ENCODE data around the gene BAG3.
A peak's percentile ranks its signal among the peaks of the same experiment; 100 is the strongest.

Gene BAG3

GRCh38 chr10:119650692-119651513 lies at the start of gene BAG3:
TSS of gene BAG3 (plus strand) at chr10:119651380. CDS start at chr10:119651676, 296 bp downstream.
- Histone ChIP-seq H3K4me1 (ENCODE audit: control insufficient read depth, insufficient read depth, low read length) (peaks cover 26% of the 10 kb centered on the region), H3K27me3 (ENCODE audit: control insufficient read depth in 1 of 2, insufficient read depth in 2 of 2, low read length in 2 of 2) (no peaks in the 10 kb centered on the region), H3K9ac (ENCODE audit: low read length in 2 of 2) (peak within 1 kb of the TSS; percentile 83 to 97), H3K4me3 (ENCODE audit: low read length in 2 of 2) (peak within 1 kb of the TSS; percentile 77 to 91), H3K9me3 (ENCODE audit: control insufficient read depth in 2 of 2, low read length in 2 of 2) (no peaks in the 10 kb centered on the region), H3K36me3 (ENCODE audit: control insufficient read depth in 2 of 2, insufficient read depth in 2 of 2, low read length in 2 of 2) (no peaks in the 10 kb centered on the region), H3K27ac (ENCODE audit: low read length) (peak within 1 kb of the TSS; percentile 99)

- no peak overlapping the region for H3K4me3 ChIP-seq (ENCODE audit: low read length in 2 of 2)
Observed at GRCh38 chr10:119602241-119603095, 48.7 kb upstream of the BAG3 start.

GRCh38 chr10:119604468-119604867 lies 46.7 kb upstream of the BAG3 start:
- no peak overlapping the region for H3K27ac ChIP-seq (ENCODE audit: low read length)
- H3K27me3 ChIP-seq (ENCODE audit: control insufficient read depth in 1 of 2, insufficient read depth in 2 of 2, low read length in 2 of 2): no peaks in the 10 kb centered on the region
- no peak overlapping the region for H3K9ac ChIP-seq (ENCODE audit: low read length in 2 of 2)
- no peaks in the 10 kb centered on the region for H3K36me3 ChIP-seq (ENCODE audit: control insufficient read depth in 2 of 2, insufficient read depth in 2 of 2, low read length in 2 of 2)
- peaks cover 7% of the 10 kb centered on the region for H3K4me1 ChIP-seq (ENCODE audit: control insufficient read depth, insufficient read depth, low read length)
- H3K4me3 ChIP-seq (ENCODE audit: low read length in 2 of 2): no peak overlapping the region
- H3K9me3 ChIP-seq (ENCODE audit: control insufficient read depth in 2 of 2, low read length in 2 of 2): no peaks in the 10 kb centered on the region

More at GRCh38 chr10:119602241-119603095, 48.7 kb upstream of the BAG3 start:
- Histone ChIP-seq H3K9ac (ENCODE audit: low read length in 2 of 2) (no peak overlapping the region), H3K27ac (ENCODE audit: low read length) (no peak overlapping the region), H3K4me1 (ENCODE audit: control insufficient read depth, insufficient read depth, low read length) (peaks cover 4% of the 10 kb centered on the region), H3K27me3 (ENCODE audit: control insufficient read depth in 1 of 2, insufficient read depth in 2 of 2, low read length in 2 of 2) (no peaks in the 10 kb centered on the region), H3K9me3 (ENCODE audit: control insufficient read depth in 2 of 2, low read length in 2 of 2) (no peaks in the 10 kb centered on the region), H3K36me3 (ENCODE audit: control insufficient read depth in 2 of 2, insufficient read depth in 2 of 2, low read length in 2 of 2) (no peaks in the 10 kb centered on the region)

GRCh38 chr10:119608316-119609155 lies 42.6 kb upstream of the BAG3 start:
- peaks cover 7% of the 10 kb centered on the region for H3K4me1 ChIP-seq (ENCODE audit: control insufficient read depth, insufficient read depth, low read length)
- H3K27ac ChIP-seq (ENCODE audit: low read length): no peak overlapping the region
- peak overlapping the region; percentile 49 to 54 for H3K4me3 ChIP-seq (ENCODE audit: low read length in 2 of 2)
- peak overlapping the region in 1 of 2 donors; percentile 62 for H3K9ac ChIP-seq (ENCODE audit: low read length in 2 of 2)
- H3K27me3 ChIP-seq (ENCODE audit: control insufficient read depth in 1 of 2, insufficient read depth in 2 of 2, low read length in 2 of 2): no peaks in the 10 kb centered on the region
- H3K36me3 ChIP-seq (ENCODE audit: control insufficient read depth in 2 of 2, insufficient read depth in 2 of 2, low read length in 2 of 2): no peaks in the 10 kb centered on the region
- H3K9me3 ChIP-seq (ENCODE audit: control insufficient read depth in 2 of 2, low read length in 2 of 2): no peaks in the 10 kb centered on the region

GRCh38 chr10:119609516-119609915 lies 41.7 kb upstream of the BAG3 start:
- Histone ChIP-seq H3K9ac (ENCODE audit: low read length in 2 of 2) (no peak overlapping the region), H3K27me3 (ENCODE audit: control insufficient read depth in 1 of 2, insufficient read depth in 2 of 2, low read length in 2 of 2) (no peaks in the 10 kb centered on the region), H3K9me3 (ENCODE audit: control insufficient read depth in 2 of 2, low read length in 2 of 2) (no peaks in the 10 kb centered on the region), H3K36me3 (ENCODE audit: control insufficient read depth in 2 of 2, insufficient read depth in 2 of 2, low read length in 2 of 2) (no peaks in the 10 kb centered on the region), H3K4me3 (ENCODE audit: low read length in 2 of 2) (no peak overlapping the region), H3K27ac (ENCODE audit: low read length) (no peak overlapping the region), H3K4me1 (ENCODE audit: control insufficient read depth, insufficient read depth, low read length) (peaks cover 7% of the 10 kb centered on the region)

GRCh38 chr10:119611433-119611832 lies 39.7 kb upstream of the BAG3 start:
- no peak overlapping the region for H3K4me3 ChIP-seq (ENCODE audit: low read length in 2 of 2)
- no peaks in the 10 kb centered on the region for H3K36me3 ChIP-seq (ENCODE audit: control insufficient read depth in 2 of 2, insufficient read depth in 2 of 2, low read length in 2 of 2)
- no peak overlapping the region for H3K9ac ChIP-seq (ENCODE audit: low read length in 2 of 2)
- H3K27me3 ChIP-seq (ENCODE audit: control insufficient read depth in 1 of 2, insufficient read depth in 2 of 2, low read length in 2 of 2): no peaks in the 10 kb centered on the region
- no peak overlapping the region for H3K27ac ChIP-seq (ENCODE audit: low read length)
- no peaks in the 10 kb centered on the region for H3K9me3 ChIP-seq (ENCODE audit: control insufficient read depth in 2 of 2, low read length in 2 of 2)
- peaks cover 7% of the 10 kb centered on the region for H3K4me1 ChIP-seq (ENCODE audit: control insufficient read depth, insufficient read depth, low read length)

GRCh38 chr10:119613741-119614140 lies 37.4 kb upstream of the BAG3 start:
- H3K9ac ChIP-seq (ENCODE audit: low read length in 2 of 2): no peak overlapping the region
- H3K36me3 ChIP-seq (ENCODE audit: control insufficient read depth in 2 of 2, insufficient read depth in 2 of 2, low read length in 2 of 2): no peaks in the 10 kb centered on the region
- H3K9me3 ChIP-seq (ENCODE audit: control insufficient read depth in 2 of 2, low read length in 2 of 2): no peaks in the 10 kb centered on the region
- no peaks in the 10 kb centered on the region for H3K27me3 ChIP-seq (ENCODE audit: control insufficient read depth in 1 of 2, insufficient read depth in 2 of 2, low read length in 2 of 2)
- H3K4me3 ChIP-seq (ENCODE audit: low read length in 2 of 2): no peak overlapping the region
- no peak overlapping the region for H3K27ac ChIP-seq (ENCODE audit: low read length)
- peaks cover 3% of the 10 kb centered on the region for H3K4me1 ChIP-seq (ENCODE audit: control insufficient read depth, insufficient read depth, low read length)

- H3K27ac ChIP-seq (ENCODE audit: low read length): no peak overlapping the region
- no peaks in the 10 kb centered on the region for H3K27me3 ChIP-seq (ENCODE audit: control insufficient read depth in 1 of 2, insufficient read depth in 2 of 2, low read length in 2 of 2)
- no peak overlapping the region for H3K9ac ChIP-seq (ENCODE audit: low read length in 2 of 2)
- no peak overlapping the region for H3K4me3 ChIP-seq (ENCODE audit: low read length in 2 of 2)
- H3K4me1 ChIP-seq (ENCODE audit: control insufficient read depth, insufficient read depth, low read length): peaks cover 5% of the 10 kb centered on the region
- no peaks in the 10 kb centered on the region for H3K36me3 ChIP-seq (ENCODE audit: control insufficient read depth in 2 of 2, insufficient read depth in 2 of 2, low read length in 2 of 2)
- no peaks in the 10 kb centered on the region for H3K9me3 ChIP-seq (ENCODE audit: control insufficient read depth in 2 of 2, low read length in 2 of 2)
Observed at GRCh38 chr10:119614686-119615085, 36.5 kb upstream of the BAG3 start.

GRCh38 chr10:119616882-119617570 lies 34.2 kb upstream of the BAG3 start:
- H3K27ac ChIP-seq (ENCODE audit: low read length): no peak overlapping the region
- no peaks in the 10 kb centered on the region for H3K27me3 ChIP-seq (ENCODE audit: control insufficient read depth in 1 of 2, insufficient read depth in 2 of 2, low read length in 2 of 2)
- H3K9me3 ChIP-seq (ENCODE audit: control insufficient read depth in 2 of 2, low read length in 2 of 2): no peaks in the 10 kb centered on the region
- no peak overlapping the region for H3K4me3 ChIP-seq (ENCODE audit: low read length in 2 of 2)
- peaks cover 5% of the 10 kb centered on the region for H3K4me1 ChIP-seq (ENCODE audit: control insufficient read depth, insufficient read depth, low read length)
- no peak overlapping the region for H3K9ac ChIP-seq (ENCODE audit: low read length in 2 of 2)
- no peaks in the 10 kb centered on the region for H3K36me3 ChIP-seq (ENCODE audit: control insufficient read depth in 2 of 2, insufficient read depth in 2 of 2, low read length in 2 of 2)

- no peak overlapping the region for H3K9ac ChIP-seq (ENCODE audit: low read length in 2 of 2)
- no peaks in the 10 kb centered on the region for H3K36me3 ChIP-seq (ENCODE audit: control insufficient read depth in 2 of 2, insufficient read depth in 2 of 2, low read length in 2 of 2)
- no peak overlapping the region for H3K4me3 ChIP-seq (ENCODE audit: low read length in 2 of 2)
- H3K4me1 ChIP-seq (ENCODE audit: control insufficient read depth, insufficient read depth, low read length): peaks cover 5% of the 10 kb centered on the region
- no peaks in the 10 kb centered on the region for H3K9me3 ChIP-seq (ENCODE audit: control insufficient read depth in 2 of 2, low read length in 2 of 2)
- H3K27ac ChIP-seq (ENCODE audit: low read length): no peak overlapping the region
- no peaks in the 10 kb centered on the region for H3K27me3 ChIP-seq (ENCODE audit: control insufficient read depth in 1 of 2, insufficient read depth in 2 of 2, low read length in 2 of 2)
Observed at GRCh38 chr10:119619215-119619614, 32.0 kb upstream of the BAG3 start.
